HG03565 (cell line): ENCODE measurements around the gene ZNF853.
"Not testable (repeated sequence)": the region's sequence is repeated elsewhere in the genome, so short reads cannot be mapped to it uniquely, and the experiment has no call there.

Experiments used
- ATAC-seq: cut with Tn5 transposase; IDR thresholded peaks from one replicate; pipeline ENCODE4 v1.9.1; 2021; ENCODE audit warnings: mild to moderate bottlenecking, moderate library complexity; ENCODE audit not compliant: unreplicated experiment

ZNF853 gene

GRCh38 chr7:6650521-6651011, 35.2 kb downstream of the ZNF853 start:
- ATAC-seq = no peak

- no peak for ATAC-seq
Measured at GRCh38 chr7:6651851-6652445, 36.5 kb downstream of the ZNF853 start.

DNA sequence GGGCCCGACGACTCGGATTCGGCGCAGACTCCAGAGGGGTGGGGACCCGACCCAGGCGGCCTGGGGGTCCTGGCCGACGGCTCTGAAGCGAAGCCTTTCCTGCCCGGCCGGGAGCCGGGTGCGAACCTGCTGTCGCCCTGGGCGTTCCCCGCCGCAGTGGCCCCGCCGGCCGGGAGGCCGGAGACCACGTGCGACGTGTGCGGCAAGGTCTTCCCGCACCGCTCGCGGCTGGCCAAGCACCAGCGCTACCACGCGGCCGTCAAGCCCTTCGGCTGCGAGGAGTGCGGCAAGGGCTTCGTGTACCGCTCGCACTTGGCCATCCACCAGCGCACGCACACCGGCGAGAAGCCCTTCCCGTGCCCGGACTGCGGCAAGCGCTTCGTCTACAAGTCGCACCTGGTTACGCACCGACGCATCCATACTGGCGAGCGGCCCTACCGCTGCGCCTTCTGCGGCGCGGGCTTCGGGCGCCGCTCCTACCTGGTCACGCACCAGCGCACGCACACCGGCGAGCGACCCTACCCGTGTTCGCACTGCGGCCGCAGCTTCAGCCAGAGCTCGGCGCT, 37.1 kb downstream of the ZNF853 start:
- ATAC-seq = no peak

DNA sequence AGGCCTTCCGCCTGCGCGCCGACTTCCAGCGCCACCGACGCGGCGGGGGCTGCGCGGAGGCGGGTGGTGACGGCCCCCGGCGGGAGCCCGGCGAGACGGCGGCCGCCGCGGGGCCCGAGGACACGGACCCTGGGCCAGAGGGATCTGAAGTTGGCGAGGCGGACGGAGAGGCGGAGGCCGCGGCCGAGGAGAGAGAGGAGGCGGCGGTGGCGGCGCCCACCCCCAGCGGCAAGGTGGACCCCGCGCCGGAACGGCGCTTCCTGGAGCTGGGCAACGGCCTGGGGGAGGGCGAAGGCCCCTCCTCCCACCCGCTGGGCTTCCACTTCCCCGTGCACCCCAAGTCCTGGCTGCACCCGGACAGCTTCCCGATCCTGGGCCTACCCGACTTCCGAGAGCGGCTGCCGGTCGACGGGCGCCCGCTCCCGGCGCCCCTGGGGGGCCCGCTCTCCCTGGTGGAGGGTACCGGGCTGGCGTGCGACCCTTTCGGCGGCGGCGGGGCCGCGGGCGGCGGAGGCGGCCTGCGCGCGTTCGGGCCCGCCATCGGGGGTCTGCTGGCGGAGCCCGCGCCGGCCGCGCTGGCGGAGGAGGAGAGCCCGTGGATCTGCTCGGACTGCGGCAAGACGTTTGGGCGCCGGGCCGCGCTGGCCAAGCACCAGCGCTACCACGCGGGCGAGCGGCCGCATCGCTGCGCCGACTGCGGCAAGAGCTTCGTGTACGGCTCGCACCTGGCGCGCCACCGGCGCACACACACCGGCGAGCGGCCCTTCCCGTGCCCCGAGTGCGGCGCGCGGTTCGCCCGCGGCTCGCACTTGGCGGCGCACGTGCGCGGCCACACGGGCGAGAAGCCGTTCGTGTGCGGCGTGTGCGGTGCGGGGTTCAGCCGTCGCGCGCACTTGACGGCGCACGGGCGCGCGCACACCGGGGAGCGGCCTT, 37.9 kb downstream of the ZNF853 start:
- no peak for ATAC-seq

- no peak for ATAC-seq
Measured at GRCh38 chr7:6654113-6654841, 38.9 kb downstream of the ZNF853 start.

- no peak for ATAC-seq
Measured at GRCh38 chr7:6654842-6655610, 39.6 kb downstream of the ZNF853 start.

DNA sequence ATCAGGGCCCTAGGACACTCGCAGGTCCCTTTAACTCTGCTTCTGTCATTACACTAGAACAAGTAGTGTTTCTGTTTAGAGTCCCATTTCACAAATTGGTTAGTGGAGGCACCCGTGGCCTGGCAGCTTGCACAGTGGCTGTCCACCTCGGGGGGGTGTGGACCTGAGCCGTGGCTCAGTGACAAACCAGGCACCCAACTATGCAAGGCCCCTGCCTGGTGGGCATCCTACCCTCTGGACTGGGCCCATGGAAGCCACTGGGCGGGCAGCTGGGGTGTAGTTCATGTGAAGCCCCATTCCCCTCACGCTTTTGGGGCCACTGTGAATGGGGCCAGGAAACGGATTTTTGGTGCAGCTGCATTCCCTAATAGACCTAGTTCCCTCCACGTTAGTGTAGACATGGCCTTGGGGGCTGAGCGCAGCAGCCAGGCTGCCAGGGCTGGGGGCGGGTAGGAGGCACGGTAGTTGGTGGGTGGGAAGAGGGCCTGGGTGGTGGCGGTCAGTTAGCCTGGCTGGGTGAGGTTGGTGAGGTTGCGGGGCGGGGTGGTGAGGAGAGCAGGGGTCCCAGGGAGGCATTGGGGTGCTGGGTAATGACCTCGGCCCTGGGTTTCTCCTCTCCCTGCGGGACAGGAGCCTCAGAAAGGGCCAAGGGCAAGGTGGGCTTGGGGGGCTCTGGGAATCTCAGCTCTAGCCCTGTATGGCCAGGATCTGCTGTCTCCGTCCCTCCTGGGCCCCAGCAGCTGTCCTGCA, 40.4 kb downstream of the ZNF853 start:
- ATAC-seq = no peak

GRCh38 chr7:6656413-6656812, 41.0 kb downstream of the ZNF853 start:
- ATAC-seq = no peak

- no peak for ATAC-seq
Measured at GRCh38 chr7:6658618-6659345, 43.4 kb downstream of the ZNF853 start.

- not testable (repeated sequence) for ATAC-seq
Measured at GRCh38 chr7:6670851-6671250, 55.4 kb downstream of the ZNF853 start.
